ENCODE results near the gene MYH6. TPM values are rescaled to one million over a fixed set of nuclear protein-coding genes. Genes with fewer than 3 reads are reported as not detected.

Gene MYH6
- total RNA-seq, 4 donors from 2014 or later, result 20.4 to 1,496 (median 303) TPM

DNA sequence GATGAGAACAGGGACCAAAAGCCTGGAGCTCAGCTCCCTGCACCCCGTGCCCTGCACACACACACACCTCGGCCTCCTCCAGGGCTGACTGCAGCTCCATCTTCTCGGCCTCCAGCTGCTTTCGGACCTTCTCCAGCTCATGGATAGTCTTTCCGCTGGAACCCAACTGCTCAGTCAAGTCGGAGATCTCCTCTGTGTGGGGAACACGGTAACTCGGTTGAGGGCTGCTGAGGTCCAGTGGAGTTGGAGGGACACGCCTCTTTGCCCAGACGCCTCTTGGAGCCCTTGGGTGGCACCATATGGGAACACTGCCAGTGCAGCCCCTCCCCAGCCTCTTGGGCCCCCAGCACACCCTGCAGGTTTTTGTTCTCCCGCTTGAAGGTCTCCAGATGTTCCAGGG lies 8.7 kb upstream of the MYH6 start:
- no peaks in the 10 kb centered on the region for H3K9me3 ChIP-seq
- H3K4me3 ChIP-seq, result no peak overlapping the region
- H3K36me3 ChIP-seq, result no peaks in the 10 kb centered on the region
- in situ Hi-C loops (cut with MboI; ENCODE audit: low sequenced_read_pairs in 4 of 4) (no loop called here), intact Hi-C loops (cut with DNase I; ENCODE audit: low total_unique reads) (no loop called here)
- ATAC-seq (no peak), DNase-seq (no peak)
- peaks cover 0 to 19% of the 10 kb centered on the region in 2 donors for H3K4me1 ChIP-seq
- no peaks in the 10 kb centered on the region for H3K27me3 ChIP-seq
- H3K27ac ChIP-seq, result peak overlapping the region; percentile 56 to 90 (median 84)
- no peak for TF ChIP-seq POLR2A (IDR thresholded peaks at IDR 0.05)
- TF ChIP-seq, protein P1, sequence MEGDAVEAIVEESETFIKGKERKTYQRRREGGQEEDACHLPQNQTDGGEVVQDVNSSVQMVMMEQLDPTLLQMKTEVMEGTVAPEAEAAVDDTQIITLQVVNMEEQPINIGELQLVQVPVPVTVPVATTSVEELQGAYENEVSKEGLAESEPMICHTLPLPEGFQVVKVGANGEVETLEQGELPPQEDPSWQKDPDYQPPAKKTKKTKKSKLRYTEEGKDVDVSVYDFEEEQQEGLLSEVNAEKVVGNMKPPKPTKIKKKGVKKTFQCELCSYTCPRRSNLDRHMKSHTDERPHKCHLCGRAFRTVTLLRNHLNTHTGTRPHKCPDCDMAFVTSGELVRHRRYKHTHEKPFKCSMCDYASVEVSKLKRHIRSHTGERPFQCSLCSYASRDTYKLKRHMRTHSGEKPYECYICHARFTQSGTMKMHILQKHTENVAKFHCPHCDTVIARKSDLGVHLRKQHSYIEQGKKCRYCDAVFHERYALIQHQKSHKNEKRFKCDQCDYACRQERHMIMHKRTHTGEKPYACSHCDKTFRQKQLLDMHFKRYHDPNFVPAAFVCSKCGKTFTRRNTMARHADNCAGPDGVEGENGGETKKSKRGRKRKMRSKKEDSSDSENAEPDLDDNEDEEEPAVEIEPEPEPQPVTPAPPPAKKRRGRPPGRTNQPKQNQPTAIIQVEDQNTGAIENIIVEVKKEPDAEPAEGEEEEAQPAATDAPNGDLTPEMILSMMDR (IDR thresholded peaks at IDR 0.05 in 4 of 5, conservative IDR thresholded peaks at IDR 0.05 in 1 of 5), result no peak

DNA sequence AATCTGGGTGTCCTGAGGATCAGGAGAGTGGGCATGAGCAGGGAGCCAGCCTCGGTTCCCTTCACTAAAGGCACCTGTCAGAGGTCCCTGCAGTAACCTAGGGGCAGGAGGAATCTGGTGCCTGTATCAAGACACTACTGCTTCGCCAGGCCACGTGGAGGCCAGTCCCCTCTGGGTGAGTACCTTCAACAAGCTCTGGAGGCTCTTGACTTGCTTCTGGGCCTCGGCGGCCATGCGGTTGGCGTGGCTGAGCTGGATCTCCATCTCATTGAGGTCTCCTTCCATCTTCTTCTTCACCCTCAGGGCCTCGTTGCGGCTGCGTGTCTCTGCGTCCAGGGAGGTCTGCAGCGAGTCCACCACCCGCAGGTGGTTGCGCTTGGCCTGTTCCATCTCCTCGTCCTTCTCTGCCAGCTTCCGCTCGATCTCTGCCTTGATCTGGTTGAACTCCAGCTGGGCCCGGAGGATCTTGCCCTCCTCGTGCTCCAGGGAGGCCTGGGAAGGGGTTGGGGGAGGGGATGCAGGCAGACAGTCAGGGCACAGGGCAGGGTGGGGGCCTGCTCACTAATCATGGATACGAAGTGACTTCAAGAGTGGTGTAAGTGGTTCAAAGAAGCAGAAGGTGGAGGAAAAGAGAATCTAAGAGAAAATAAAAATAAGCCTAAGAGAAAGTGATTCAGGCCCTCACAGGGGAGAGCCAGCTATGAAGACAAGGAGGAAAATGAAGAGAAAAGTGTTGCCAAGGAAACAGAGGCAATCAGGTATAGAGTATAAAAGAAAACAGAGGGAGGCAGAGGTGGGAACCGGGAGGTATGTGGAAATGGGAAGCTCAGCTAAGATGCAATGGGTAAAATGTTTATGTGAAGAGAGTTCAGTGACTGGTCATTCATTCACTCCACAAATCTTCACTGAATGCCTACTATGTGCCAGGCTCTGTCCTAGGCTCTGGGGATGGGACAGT lies 8.0 kb upstream of the MYH6 start:
- no peaks in the 10 kb centered on the region for H3K36me3 ChIP-seq
- TF ChIP-seq, protein P1 (IDR thresholded peaks at IDR 0.05 in 4 of 5, conservative IDR thresholded peaks at IDR 0.05 in 1 of 5), result no peak
- no peak for TF ChIP-seq POLR2A (IDR thresholded peaks at IDR 0.05)
- DNase-seq, result no peak
- no peaks in the 10 kb centered on the region for H3K9me3 ChIP-seq
- in situ Hi-C loops (cut with MboI; ENCODE audit: low sequenced_read_pairs in 4 of 4), result no loop called here
- no peak overlapping the region for H3K4me3 ChIP-seq
- no peak for ATAC-seq
- H3K27ac ChIP-seq, result peak overlapping the region; percentile 56 to 90 (median 84)
- no peaks in the 10 kb centered on the region for H3K27me3 ChIP-seq
- H3K4me1 ChIP-seq, result peaks cover 0 to 26% of the 10 kb centered on the region in 2 donors
- intact Hi-C loops (cut with DNase I; ENCODE audit: low total_unique reads), result no loop called here

- H3K36me3 ChIP-seq, result no peaks in the 10 kb centered on the region
- no peak for TF ChIP-seq POLR2A (IDR thresholded peaks at IDR 0.05)
- TF ChIP-seq, protein P1 (IDR thresholded peaks at IDR 0.05 in 4 of 5, conservative IDR thresholded peaks at IDR 0.05 in 1 of 5), result no peak
- peak overlapping the region; percentile 56 to 90 (median 84) for H3K27ac ChIP-seq
- in situ Hi-C loops (cut with MboI; ENCODE audit: low sequenced_read_pairs in 4 of 4) (no loop called here), intact Hi-C loops (cut with DNase I; ENCODE audit: low total_unique reads) (no loop called here)
- no peaks in the 10 kb centered on the region for H3K27me3 ChIP-seq
- peaks cover 0 to 31% of the 10 kb centered on the region in 2 donors for H3K4me1 ChIP-seq
- DNase-seq (no peak), ATAC-seq (no peak)
- H3K4me3 ChIP-seq, result no peak overlapping the region
- H3K9me3 ChIP-seq, result no peaks in the 10 kb centered on the region
These were observed 7.1 kb upstream of the MYH6 start for GRCh38 chr14:23414906-23415820.

- Histone ChIP-seq H3K27ac (peak overlapping the region; percentile 79 to 90 (median 84)), H3K9me3 (no peaks in the 10 kb centered on the region), H3K27me3 (no peaks in the 10 kb centered on the region), H3K36me3 (no peaks in the 10 kb centered on the region), H3K4me3 (no peak overlapping the region), H3K4me1 (peaks cover 9 to 36% of the 10 kb centered on the region in 2 donors)
- in situ Hi-C loops (cut with MboI; ENCODE audit: low sequenced_read_pairs in 4 of 4) (no loop called here), intact Hi-C loops (cut with DNase I; ENCODE audit: low total_unique reads) (no loop called here)
- TF ChIP-seq, protein P1 (IDR thresholded peaks at IDR 0.05 in 4 of 5, conservative IDR thresholded peaks at IDR 0.05 in 1 of 5), result no peak
- no peak for TF ChIP-seq POLR2A (IDR thresholded peaks at IDR 0.05)
- DNase-seq, result no peak
- peak in 1 of 2 donors; percentile 44 for ATAC-seq
These were observed 6.2 kb upstream of the MYH6 start for GRCh38 chr14:23414254-23414653.
